K562 (cell line): Measurements from ENCODE around the gene EOLA1. TPM values are rescaled to one million over a fixed set of nuclear protein-coding genes. Genes with fewer than 3 reads are reported as not detected.

Source experiments
- ATAC-seq: fragments of 200-7000 bp; cut with Tn5 transposase; 3 replicates; pipeline ENCODE4 v1.9.1; 2020; ENCODE audit warnings: moderate library complexity
- BruUV-seq: library from RNA; stranded (reverse); fragments of 400-500 nt; replicated peaks from 2 replicates; lab custom pipeline; 2021; lab: Mats Ljungman, UMichigan
- CTCF ChIA-PET: fragments of 300-600 bp; formaldehyde crosslinking; extraction: SDS; loops from one replicate; lab custom pipeline; 2021; ENCODE audit warnings: low intra/inter-chr PET ratio; lab: Yijun Ruan, JAX
- POLR2A ChIA-PET: fragments of 300-600, 350-650 bp; sonication (Branson Sonifier 250); formaldehyde crosslinking; extraction: SDS; loops from one replicate; lab custom pipeline; 2021; ENCODE audit warnings: antibody characterized with exemption, inconsistent platforms; lab: Yijun Ruan, JAX
- DNase-seq, 4 experiments: peaks; one replicate each; pipeline versions ENCODE4 v3.0.0 to v3.0.0-alpha.2; 2011 to 2018; ENCODE audit warnings: low spot score in 3 of 4, mixed read lengths in 3 of 4; ENCODE audit errors: extremely low read depth in 1 of 4
- FAIRE-seq: peaks from 2 replicates; lab custom pipeline; 2011; peaks lifted over from hg19 to GRCh38; lab: Jason Lieb, UNC
- H2AFZ ChIP-seq: 2 replicates; pipeline ENCODE4 v1.6.0; 2011; ENCODE audit warnings: low read depth, low read length, control low read depth, inconsistent platforms
- H3K27ac ChIP-seq: fragments of 200-600 bp; 3 replicates; pipeline ENCODE4 v1.8.0; 2011; ENCODE audit warnings: low read depth, mild to moderate bottlenecking, control low read depth, inconsistent platforms, low read length, moderate library complexity, mixed read lengths; ENCODE audit errors: extremely low read depth
- H3K27me3 ChIP-seq, 2 experiments: fragments of 300-600 bp in 1 of 2; 2 replicates in 1 of 2; 3 replicates in 1 of 2; pipeline versions ENCODE4 v1.6.0 to v1.8.0; 2011; ENCODE audit warnings: inconsistent platforms in 2 of 2, low read length in 2 of 2, mild to moderate bottlenecking in 1 of 2, mixed read lengths in 1 of 2, moderate library complexity in 1 of 2; ENCODE audit not compliant: control insufficient read depth in 2 of 2, insufficient read depth in 2 of 2
- H3K36me3 ChIP-seq: fragments of 300-600 bp; 3 replicates; pipeline ENCODE4 v1.8.0; 2011; ENCODE audit warnings: mild to moderate bottlenecking, low read length, inconsistent platforms; ENCODE audit not compliant: control insufficient read depth, insufficient read depth
- H3K4me1 ChIP-seq, 2 experiments: fragments of 200-600 bp in 1 of 2; replicated peaks in 1 of 2; 2 replicates in 1 of 2; 3 replicates in 1 of 2; pipeline versions ENCODE4 v1.5.1 to v1.8.0; 2011; ENCODE audit warnings: inconsistent platforms in 2 of 2, low read length in 2 of 2, mild to moderate bottlenecking in 1 of 2, mixed read lengths in 1 of 2, moderate library complexity in 1 of 2; ENCODE audit not compliant: control insufficient read depth in 2 of 2, insufficient read depth in 2 of 2
- H3K4me2 ChIP-seq: 2 replicates; pipeline ENCODE4 v1.6.1; 2011; ENCODE audit warnings: low read length, control low read depth, inconsistent platforms, mixed read lengths; ENCODE audit not compliant: insufficient read depth
- H3K4me3 ChIP-seq: fragments of 200-600 bp; sonication (generic), shearing (Covaris generic); 2 replicates; pipeline ENCODE4 v1.5.1; 2016; ENCODE audit warnings: control low read depth, inconsistent platforms
- H3K79me2 ChIP-seq: fragments of 200-600 bp; 3 replicates; pipeline ENCODE4 v1.8.0; 2011; ENCODE audit warnings: low read length, inconsistent platforms; ENCODE audit not compliant: control insufficient read depth, insufficient read depth
- H3K9ac ChIP-seq, 2 experiments: 2 replicates each; pipeline versions ENCODE4 v1.6.0 to v1.6.1; 2011; ENCODE audit warnings: low read depth in 2 of 2, low read length in 2 of 2, control low read depth in 1 of 2, inconsistent platforms in 1 of 2, mild to moderate bottlenecking in 1 of 2, mixed read lengths in 1 of 2; ENCODE audit not compliant: insufficient read depth in 1 of 2
- H3K9me1 ChIP-seq: one replicate; pipeline ENCODE4 v1.6.0; 2011; ENCODE audit warnings: inconsistent platforms, mild to moderate bottlenecking, low read length, moderate library complexity; ENCODE audit not compliant: control insufficient read depth, insufficient read depth
- H3K9me3 ChIP-seq: replicated peaks from 2 replicates; pipeline ENCODE4 v1.5.1; 2011; ENCODE audit warnings: low read depth, low read length, inconsistent platforms; ENCODE audit not compliant: control insufficient read depth, insufficient read depth
- H4K20me1 ChIP-seq: replicated peaks from 2 replicates; pipeline ENCODE4 v1.6.1; 2011; ENCODE audit warnings: low read length, inconsistent platforms, mixed read lengths; ENCODE audit not compliant: control insufficient read depth, insufficient read depth
- BRD4 ChIP-seq: fragments of 200-600 bp; sonication (generic); IDR thresholded peaks from 2 replicates; pipeline ENCODE4 v1.6.1; 2017; ENCODE audit warnings: inconsistent platforms
- CHCHD3 ChIP-seq: fragments of 250-450 bp; sonication (Bioruptor Pico); IDR thresholded peaks from 2 replicates; pipeline ENCODE4 v2.1.2; 2022; ENCODE audit warnings: mild to moderate bottlenecking
- CTCFL ChIP-seq: IDR thresholded peaks from 2 replicates; pipeline ENCODE4 v1.6.1; 2011; ENCODE audit warnings: borderline replicate concordance, low read depth, mild to moderate bottlenecking, moderate library complexity, low read length; ENCODE audit not compliant: insufficient read depth, poor library complexity, severe bottlenecking
- HDAC2 ChIP-seq: fragments of 450-650 bp; IDR thresholded peaks from 2 replicates; pipeline ENCODE4 v1.6.1; 2016; ENCODE audit warnings: mild to moderate bottlenecking
- HMGN3 ChIP-seq: IDR thresholded peaks from 2 replicates; pipeline ENCODE4 v1.6.1; 2011; ENCODE audit warnings: borderline replicate concordance, low read depth, mild to moderate bottlenecking, mixed read lengths, low read length; ENCODE audit not compliant: insufficient read length; ENCODE audit errors: extremely low read depth
- HNRNPH1 ChIP-seq: fragments of 200-400 bp; formaldehyde crosslinking; optimal IDR thresholded peaks from 2 replicates; pipeline ENCODE3; 2017; ENCODE audit warnings: low read depth, mild to moderate bottlenecking, low read length, moderate library complexity
- ILK ChIP-seq: fragments of 450-650 bp; IDR thresholded peaks from 2 replicates; pipeline ENCODE4 v1.6.1; 2016; ENCODE audit warnings: missing genetic modification characterization, low read depth, mild to moderate bottlenecking, missing compliant biosample characterization, moderate library complexity, borderline replicate concordance
- JUN ChIP-seq, 2 experiments: sonication (generic) in 1 of 2; formaldehyde crosslinking in 1 of 2; IDR thresholded peaks; 2 replicates each; pipeline versions ENCODE4 v1.6.1 to v1.8.0; 2012 to 2022; ENCODE audit warnings: borderline replicate concordance in 2 of 2, mild to moderate bottlenecking in 2 of 2, improper control_type of control experiment in 1 of 2, low read depth in 1 of 2, low read length in 1 of 2, missing genetic modification reagents in 1 of 2
- KHSRP ChIP-seq: fragments of 450-650 bp; IDR thresholded peaks from 2 replicates; pipeline ENCODE4 v1.6.1; 2017
- POLR2H ChIP-seq: IDR thresholded peaks from 2 replicates; pipeline ENCODE4 v1.6.1; 2016; ENCODE audit warnings: missing genetic modification characterization, low read depth, mild to moderate bottlenecking, control low read depth, missing compliant biosample characterization, moderate library complexity
- RBBP5 ChIP-seq: fragments of 200-600 bp; sonication (generic); IDR thresholded peaks from 2 replicates; pipeline ENCODE4 v1.6.1; 2012; ENCODE audit warnings: borderline replicate concordance, mild to moderate bottlenecking, low read length, control low read depth, inconsistent platforms; ENCODE audit not compliant: insufficient read depth, poor library complexity, severe bottlenecking
- SREBF2 ChIP-seq: sonication (generic); formaldehyde crosslinking; IDR thresholded peaks from 2 replicates; pipeline ENCODE4 v1.4.0; 2020; ENCODE audit warnings: mild to moderate bottlenecking, missing genetic modification reagents
- TCFL5 ChIP-seq: fragments of 250-450 bp; sonication (Bioruptor Pico); conservative IDR thresholded peaks from 2 replicates; pipeline ENCODE4 v1.6.1; 2021; ENCODE audit warnings: mild to moderate bottlenecking, moderate library complexity, matching md5 sums
- ZFX ChIP-seq: sonication (generic); formaldehyde crosslinking; IDR thresholded peaks from 2 replicates; pipeline ENCODE4 v1.8.0; 2022; ENCODE audit warnings: mild to moderate bottlenecking, missing genetic modification reagents, moderate library complexity
- ZNF280A ChIP-seq: fragments of 450-650 bp; IDR thresholded peaks from 2 replicates; pipeline ENCODE4 v1.6.1; 2018; ENCODE audit warnings: mild to moderate bottlenecking, low read depth; ENCODE audit not compliant: partially characterized antibody
- ZNF436 ChIP-seq: fragments of 250-450, 450-650 bp; sonication (Bioruptor Pico); formaldehyde crosslinking; IDR thresholded peaks from 2 replicates; pipeline ENCODE4 v1.7.0; 2020; ENCODE audit warnings: mild to moderate bottlenecking
- ZNF589 ChIP-seq: fragments of 200-800 bp; sonication (Bioruptor generic); IDR thresholded peaks from 2 replicates; pipeline ENCODE4 v1.6.1; 2016; ENCODE audit warnings: low read depth, missing genetic modification characterization, missing compliant biosample characterization
- whole genome bisulfite sequencing: fragments of 100-300 bp; shearing (Covaris generic); methylation state at CpG from one replicate; pipeline ENCODE4 v1.1.6; 2016; ENCODE audit warnings: low coverage, mixed read lengths; ENCODE audit not compliant: insufficient coverage; ENCODE audit errors: missing lambda C conversion rate; 5-methylcytosine and 5-hydroxymethylcytosine counted together
- in situ Hi-C: fragments of 300-500 bp; cut with MboI; formaldehyde crosslinking; loops from 4 replicates; pipeline ENCODE4 v1.15.0; 2018; ENCODE audit warnings: inconsistent platforms, mixed read lengths
- intact Hi-C: fragments of 100-400 bp; cut with micrococcal nuclease; formaldehyde crosslinking; loops from 2 replicates; pipeline ENCODE4 v1.14.2; 2022
- polyA plus RNA-seq, 8 experiments: library from polyadenylated mRNA; depleted of rRNA in 4 of 8; stranded (reverse) in 5 of 8; unstranded in 3 of 8; fragments of >200 nt; fragmentation: Nextera tagmentation in 2 of 8; fragmentation: Illumina TruSeq in 1 of 8; extraction: Ambion mirVana in 2 of 8; extraction: Trizol in 1 of 8; gene quantifications; 2 replicates each; pipeline versions ENCODE4 v1.2.1 to v1.2.3, GENCODE V29; 2011 to 2014; ENCODE audit warnings: inconsistent platforms in 1 of 8, missing spikeins in 1 of 8
- total RNA-seq, 7 experiments: library from RNA; depleted of rRNA in 6 of 7; stranded (reverse); fragments of >200 nt in 6 of 7; fragmentation: Illumina TruSeq in 2 of 7; extraction: Trizol in 2 of 7; gene quantifications; 2 replicates each; pipeline versions ENCODE4 v1.2.1 to v1.2.3, GENCODE V29; 2011 to 2021; ENCODE audit warnings: low replicate concordance in 1 of 7

Gene EOLA1
- total and polyA plus RNA-seq, 9 of the 15 experiments (the other 6 are each of a cell fraction or from before 2014, with no cell fraction given), result 6.3 to 32.9 (median 18.2) TPM

DNA sequence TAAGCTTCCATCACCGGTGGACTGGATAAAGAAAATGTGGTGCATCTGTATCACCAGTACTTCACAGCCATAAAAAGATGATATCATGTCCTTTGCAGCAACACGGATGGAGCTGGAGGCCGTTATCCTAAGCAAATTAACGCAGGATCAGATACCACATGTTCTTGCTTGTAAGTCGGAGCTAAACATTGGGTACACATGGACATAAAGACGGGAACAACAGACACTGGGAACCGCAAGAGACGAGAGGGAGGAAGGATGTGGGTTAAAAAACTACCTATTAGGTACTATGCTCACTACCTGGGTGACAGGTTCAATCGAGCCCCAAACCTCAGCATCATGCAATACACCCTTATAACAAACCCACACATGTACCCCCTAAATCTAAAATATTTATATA lies 19.4 kb upstream of the EOLA1 start (continued):
- TF ChIP-seq ILK (tag), result no peak
- TF ChIP-seq HDAC2, result no peak
- no peak for TF ChIP-seq SREBF2 (CRISPR knock-in tag)
- no peak for TF ChIP-seq JUN (IDR thresholded peaks at IDR 0.05; ENCODE audit: borderline replicate concordance, low read depth, low read length)
- TF ChIP-seq JUN (CRISPR knock-in tag; IDR thresholded peaks at IDR 0.05; ENCODE audit: borderline replicate concordance), result no peak
- no peak for TF ChIP-seq HNRNPH1
- TF ChIP-seq CTCFL, result no peak
- no peak for TF ChIP-seq KHSRP
- TF ChIP-seq CHCHD3 (CRISPR knock-in tag), result no peak
- no peak for TF ChIP-seq RBBP5
- TF ChIP-seq, all 486 proteins: peak for 0

DNA sequence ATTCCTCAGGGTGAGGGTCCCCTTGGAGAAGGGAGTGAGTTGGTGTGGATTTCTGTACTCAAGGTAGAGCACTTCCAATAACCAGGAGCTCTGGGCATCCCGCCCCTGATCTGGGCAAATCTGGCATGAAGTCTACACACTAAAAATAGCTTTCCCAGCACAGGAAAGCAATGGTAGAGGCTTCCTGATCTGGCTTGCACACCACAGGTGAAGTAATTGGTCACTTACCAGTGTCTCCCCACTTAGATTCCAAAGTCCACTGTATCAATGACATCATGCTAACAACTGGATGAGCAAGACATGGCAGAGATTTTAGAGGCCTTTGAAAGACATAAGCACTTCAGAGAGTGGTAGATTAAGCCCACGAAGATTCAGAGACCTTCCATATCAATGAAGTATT lies 17.9 kb upstream of the EOLA1 start:
- BruUV-seq, result no TSS peak
- no peak for TF ChIP-seq ZNF589
- TF ChIP-seq HMGN3, result no peak
- no peak for TF ChIP-seq BRD4
- no peak for TF ChIP-seq ZNF436 (CRISPR knock-in tag)
- TF ChIP-seq ZFX (CRISPR knock-in tag), result no peak
- TF ChIP-seq POLR2H (tag), result no peak
- TF ChIP-seq TCFL5, result no peak
- no peak for TF ChIP-seq ZNF280A

More for the DNA sequence above, 17.9 kb upstream of the EOLA1 start:
- ChIA-PET CTCF (no interaction called here), POLR2A (no interaction called here)
- Histone ChIP-seq H3K27ac (no peak overlapping the region), H3K9me1 (no peaks in the 10 kb centered on the region), H3K4me2 (no peak overlapping the region), H4K20me1 (no peaks in the 10 kb centered on the region), H3K27me3 (no peaks in the 10 kb centered on the region), H3K79me2 (no peaks in the 10 kb centered on the region), H3K4me1 (peaks cover 0 to 12% of the 10 kb centered on the region in 2 experiments; a peak in 4 of 5 replicates), H3K9me3 (no peaks in the 10 kb centered on the region), H3K36me3 (no peaks in the 10 kb centered on the region), H2AFZ (no peak overlapping the region), H3K9ac (no peak overlapping the region), H3K4me3 (no peak overlapping the region)
- in situ Hi-C loops, result loop anchor here (25.0 kb wide), 1 partner anchor 114 kb away; the partner anchor contains the start of gene TMEM185A
- DNase-seq (no peak), ATAC-seq (no peak), FAIRE-seq (no peak)
- WGBS, result 50% methylated on average over 2 of the region's 2 CpGs
- intact Hi-C loops, result no loop called here
